MM.1S (cell line): ENCODE results near the gene RNF14.

Experiments used
- DNase-seq: peaks from one replicate; pipeline ENCODE4 v3.0.0-alpha.2; 2015
- H2AFZ ChIP-seq: fragments of 300-600 bp; sonication (generic); 2 replicates; pipeline ENCODE4 v1.6.0; 2016; ENCODE audit warnings: antibody characterized with exemption, low read length
- H3F3A ChIP-seq: fragments of 300-600 bp; sonication (generic); 2 replicates; pipeline ENCODE4 v1.6.1; 2016; ENCODE audit warnings: mild to moderate bottlenecking, antibody characterized with exemption, low read length, moderate library complexity, mixed read lengths; ENCODE audit not compliant: insufficient read depth
- H3K27ac ChIP-seq: fragments of 300-600 bp; sonication (generic); 2 replicates; pipeline ENCODE4 v1.5.1; 2016; ENCODE audit warnings: mild to moderate bottlenecking, low read length
- H3K27me3 ChIP-seq: fragments of 300-600 bp; sonication (generic); replicated peaks from 2 replicates; pipeline ENCODE4 v1.6.0; 2016; ENCODE audit warnings: low read length; ENCODE audit not compliant: insufficient read depth
- H3K36me3 ChIP-seq: fragments of 300-600 bp; sonication (generic); replicated peaks from 2 replicates; pipeline ENCODE4 v1.6.1; 2016; ENCODE audit warnings: mild to moderate bottlenecking, low read length, mixed read lengths; ENCODE audit not compliant: insufficient read depth
- H3K4me1 ChIP-seq: fragments of 300-600 bp; sonication (generic); 2 replicates; pipeline ENCODE4 v1.6.1; 2016; ENCODE audit warnings: low read length, mixed read lengths
- H3K4me2 ChIP-seq: fragments of 300-600 bp; sonication (generic); 2 replicates; pipeline ENCODE4 v1.6.0; 2016; ENCODE audit warnings: low read depth, low read length
- H3K4me3 ChIP-seq: fragments of 300-600 bp; sonication (generic); 2 replicates; pipeline ENCODE4 v1.5.1; 2016; ENCODE audit warnings: low read length, mixed read lengths
- H3K79me2 ChIP-seq: fragments of 300-600 bp; sonication (generic); 2 replicates; pipeline ENCODE4 v1.6.1; 2016; ENCODE audit warnings: mixed run types, low read length, mixed read lengths
- H3K9ac ChIP-seq: fragments of 300-600 bp; sonication (generic); 2 replicates; pipeline ENCODE4 v1.6.1; 2016; ENCODE audit warnings: low read length, mixed read lengths
- H3K9me2 ChIP-seq: fragments of 300-600 bp; sonication (generic); replicated peaks from 2 replicates; pipeline ENCODE4 v1.6.1; 2016; ENCODE audit warnings: mild to moderate bottlenecking, low read length, mixed read lengths; ENCODE audit not compliant: insufficient read depth
- H3K9me3 ChIP-seq: fragments of 300-600 bp; sonication (generic); replicated peaks from 2 replicates; pipeline ENCODE4 v1.6.1; 2016; ENCODE audit warnings: mild to moderate bottlenecking, low read length, mixed read lengths; ENCODE audit not compliant: insufficient read depth
- H4K20me1 ChIP-seq: fragments of 300-600 bp; sonication (generic); 2 replicates; pipeline ENCODE4 v1.6.1; 2016; ENCODE audit warnings: mild to moderate bottlenecking, low read length, moderate library complexity, mixed read lengths; ENCODE audit not compliant: insufficient read depth
- CTCF ChIP-seq: fragments of 300-600 bp; sonication (generic); IDR thresholded peaks from 2 replicates; pipeline ENCODE4 v1.5.1; 2016; ENCODE audit warnings: antibody characterized with exemption, low read length, mixed read lengths
- EZH2 ChIP-seq: fragments of 300-600 bp; sonication (generic); optimal IDR thresholded peaks from 2 replicates; pipeline ENCODE3; 2017; ENCODE audit warnings: low read depth, mild to moderate bottlenecking, antibody characterized with exemption, low read length, mixed read lengths
- EZH2phosphoT487 ChIP-seq: fragments of 300-600 bp; sonication (generic); IDR thresholded peaks from 2 replicates; pipeline ENCODE4 v1.6.1; 2018; ENCODE audit warnings: antibody characterized with exemption, low read length

Gene RNF14

DNA sequence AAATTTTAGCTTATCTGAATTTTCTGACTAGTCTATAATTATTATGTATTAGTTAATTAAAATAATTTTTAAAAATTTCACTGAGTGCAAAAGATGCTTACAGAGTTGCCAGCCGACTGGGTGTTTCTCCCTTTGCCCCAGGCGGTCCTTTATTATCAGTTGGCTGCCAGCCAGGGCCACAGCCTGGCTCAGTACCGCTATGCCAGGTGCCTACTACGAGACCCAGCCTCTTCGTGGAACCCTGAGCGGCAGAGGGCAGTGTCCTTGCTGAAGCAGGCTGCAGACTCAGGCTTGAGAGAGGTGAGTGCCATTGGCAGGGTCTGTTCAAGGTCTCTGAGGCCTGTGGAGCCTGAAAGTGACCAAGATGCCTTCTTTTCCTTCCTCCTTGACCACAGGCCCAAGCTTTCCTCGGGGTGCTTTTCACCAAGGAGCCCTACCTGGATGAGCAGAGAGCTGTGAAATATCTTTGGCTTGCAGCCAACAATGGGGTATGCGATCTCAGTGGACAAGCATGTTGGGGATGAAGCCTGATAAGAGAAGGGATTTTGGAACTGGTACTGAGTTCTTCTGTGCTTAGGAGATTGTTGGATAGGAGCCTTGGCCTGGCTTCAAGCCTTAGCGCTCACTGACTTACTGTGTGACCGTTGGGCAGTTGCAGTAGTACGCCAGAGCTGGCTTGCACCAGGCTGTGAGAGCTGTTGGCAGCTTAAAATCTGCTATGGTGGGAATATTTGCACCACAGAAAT, 34.6 kb upstream of the RNF14 start:
- Histone ChIP-seq H3K27me3 (no peaks in the 10 kb centered on the region), H3K36me3 (0 out of 2 replicates have a peak, but pooled peaks cover 2% of the 10 kb centered on the region), H3F3A (no peaks in the 10 kb centered on the region), H3K4me1 (peaks cover 8% of the 10 kb centered on the region), H4K20me1 (no peaks in the 10 kb centered on the region), H3K9me3 (no peaks in the 10 kb centered on the region), H3K4me2 (no peak overlapping the region), H3K9me2 (no peaks in the 10 kb centered on the region), H3K9ac (no peak overlapping the region), H3K4me3 (no peak overlapping the region), H3K79me2 (no peaks in the 10 kb centered on the region), H3K27ac (no peak overlapping the region), H2AFZ (no peak overlapping the region)
- TF ChIP-seq EZH2phosphoT487 = no peak
- TF ChIP-seq CTCF = no peak
- no peak for TF ChIP-seq EZH2
- DNase-seq = no peak

DNA sequence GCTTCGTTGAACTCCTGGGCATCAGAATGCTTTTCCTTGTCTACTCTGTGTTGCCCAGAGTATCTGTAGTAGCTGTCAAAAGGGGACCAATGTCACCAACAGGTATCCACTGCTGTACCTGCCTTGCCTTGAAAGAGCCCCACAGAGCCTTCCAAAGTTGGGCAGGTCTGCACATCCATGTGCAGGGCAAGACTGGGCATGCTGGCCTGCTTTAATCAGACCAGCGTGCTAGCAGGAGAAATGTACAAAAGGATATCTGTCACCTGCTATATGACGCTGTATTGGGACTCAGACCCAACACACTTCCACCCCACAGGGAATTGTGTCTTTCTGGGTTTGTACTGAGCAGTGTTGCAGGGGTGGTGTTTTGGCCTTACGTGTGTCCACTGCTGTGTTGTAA, 33.4 kb upstream of the RNF14 start:
- DNase-seq = no peak

DNA sequence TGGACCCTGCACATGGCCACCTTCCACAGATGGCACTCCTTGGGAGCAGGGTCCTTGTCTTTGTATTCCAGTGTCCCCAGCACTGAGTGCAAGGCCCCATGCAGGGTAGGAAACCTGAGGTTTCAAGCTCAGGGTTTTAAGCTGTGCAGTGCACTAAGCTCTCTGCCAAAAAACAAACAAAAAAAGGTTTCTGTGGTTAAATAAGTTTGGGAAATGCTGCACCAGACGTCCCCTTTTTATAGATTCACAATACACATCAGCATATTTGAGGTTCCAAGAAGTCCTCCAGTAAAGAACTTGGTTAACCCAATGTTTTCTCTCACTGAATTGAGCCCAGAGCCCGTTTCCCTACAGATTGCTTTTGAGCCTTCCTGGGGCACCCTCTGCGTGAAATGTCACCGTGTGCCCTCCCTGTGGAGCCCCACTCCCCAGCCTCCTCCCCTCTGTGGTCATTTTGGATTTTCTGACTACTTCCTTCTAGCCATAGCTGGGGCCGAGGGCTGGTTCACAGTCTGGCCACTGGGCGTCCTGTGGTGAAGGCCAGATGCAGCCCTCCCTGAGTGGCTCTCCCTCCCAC, 28.1 kb upstream of the RNF14 start:
- H3K4me1 ChIP-seq = peaks cover 41% of the 10 kb centered on the region
- H3F3A ChIP-seq = peaks cover 25% of the 10 kb centered on the region
- TF ChIP-seq EZH2 = no peak
- peak; percentile 66 for TF ChIP-seq CTCF

More for the DNA sequence above, 33.4 kb upstream of the RNF14 start:
- H3K79me2 ChIP-seq = no peaks in the 10 kb centered on the region
- H3K9ac ChIP-seq = no peak overlapping the region
- no peak overlapping the region for H3K27ac ChIP-seq
- H3K9me3 ChIP-seq = no peaks in the 10 kb centered on the region
- H3K36me3 ChIP-seq = 0 out of 2 replicates have a peak, but pooled peaks cover 2% of the 10 kb centered on the region
- no peak overlapping the region for H2AFZ ChIP-seq
- H3K4me1 ChIP-seq = peaks cover 21% of the 10 kb centered on the region
- no peaks in the 10 kb centered on the region for H4K20me1 ChIP-seq
- TF ChIP-seq EZH2phosphoT487 (no peak), CTCF (no peak), EZH2 (no peak)
- H3F3A ChIP-seq = peaks cover 11% of the 10 kb centered on the region
- H3K4me3 ChIP-seq = no peak overlapping the region
- no peaks in the 10 kb centered on the region for H3K27me3 ChIP-seq
- H3K9me2 ChIP-seq = no peaks in the 10 kb centered on the region
- no peak overlapping the region for H3K4me2 ChIP-seq

More for the DNA sequence above, 28.1 kb upstream of the RNF14 start:
- peak; percentile 92 for DNase-seq
- peak overlapping the region; percentile 77 for H3K4me2 ChIP-seq
- no peaks in the 10 kb centered on the region for H3K79me2 ChIP-seq
- peak overlapping the region; percentile 13 for H3K4me3 ChIP-seq
- H3K27ac ChIP-seq = peak overlapping the region; percentile 85
- no peaks in the 10 kb centered on the region for H3K36me3 ChIP-seq
- H2AFZ ChIP-seq = no peak overlapping the region
- H3K9ac ChIP-seq = peak overlapping the region; percentile 41; the same call in 1 of the 2 replicates
- H3K9me2 ChIP-seq = no peaks in the 10 kb centered on the region
- H3K9me3 ChIP-seq = no peaks in the 10 kb centered on the region
- no peaks in the 10 kb centered on the region for H3K27me3 ChIP-seq
- H4K20me1 ChIP-seq = no peaks in the 10 kb centered on the region
